ENCODE measurements around the gene PSTPIP1. TPM values are rescaled to one million over a fixed set of nuclear protein-coding genes. Genes with fewer than 3 reads are reported as not detected.
A peak's percentile ranks its signal among the peaks of the same experiment; 100 is the strongest.

PSTPIP1 gene
- total and polyA plus RNA-seq, 10 of the 15 experiments (the other 5 are each of a cell fraction or from before 2014, with no cell fraction given), result 0.50 to 29.3 (median 14.5) TPM

DNA sequence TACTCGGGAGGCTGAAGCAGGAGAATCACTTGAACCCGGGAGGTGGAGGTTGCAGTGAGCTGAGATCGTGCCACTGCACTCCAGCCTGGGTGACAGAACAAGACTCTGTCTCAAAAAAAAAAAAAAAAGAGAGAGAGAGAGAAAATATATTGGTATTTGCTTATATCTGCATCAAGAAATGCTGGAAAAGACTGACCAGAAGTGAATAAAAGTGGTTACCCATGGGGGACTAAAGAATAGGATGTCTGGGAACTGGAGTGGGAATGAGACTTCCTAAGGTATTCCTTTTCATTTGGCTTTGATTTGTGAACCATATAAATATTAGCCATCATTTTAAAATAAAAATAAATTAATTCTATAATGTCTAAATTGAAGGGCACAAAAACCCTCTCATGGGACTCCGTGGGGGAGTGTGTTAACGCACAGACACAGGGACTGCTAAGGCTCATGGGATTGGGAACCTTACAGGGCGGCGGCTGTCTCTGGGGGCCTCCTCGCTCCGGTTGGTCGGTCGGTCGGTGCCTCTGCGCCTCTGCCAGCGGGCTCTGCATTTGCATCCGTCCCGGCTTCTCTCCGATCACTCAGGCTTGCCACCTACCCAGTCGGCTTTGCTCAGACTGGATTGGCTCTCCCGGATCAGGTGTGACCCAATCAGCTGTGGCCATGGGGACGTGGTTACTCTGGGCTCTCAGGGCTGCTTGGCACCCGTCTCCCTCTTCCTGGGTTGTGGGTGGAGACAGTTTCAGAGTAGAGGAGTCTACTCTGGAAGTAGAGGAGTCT, 88.6 kb downstream of the PSTPIP1 start:
- WGBS (ENCODE audit: insufficient coverage, insufficient replicate concordance, low lambda C conversion rate, missing lambda C conversion rate), result 10% methylated on average over 21 of the region's 21 CpGs
- ATAC-seq (peak; percentile 94), DNase-seq (ENCODE audit: low read depth, low spot score) (peak; percentile 54), FAIRE-seq (peak; percentile 94)
- Histone ChIP-seq H3K4me3 (no peak overlapping the region; the same call in 1 of the 2 replicates), H3K4me2 (ENCODE audit: control insufficient read depth, insufficient read depth) (peak overlapping the region; percentile 82), H3K4me1 (ENCODE audit: control insufficient read depth, insufficient read depth, low read length) (peaks cover 35% of the 10 kb centered on the region), H3K36me3 (ENCODE audit: control insufficient read depth in 2 of 2, insufficient read depth in 2 of 2, low read length in 1 of 2) (no peaks in the 10 kb centered on the region), H3K27ac (ENCODE audit: control insufficient read depth, insufficient read depth) (no peak overlapping the region), H3K9ac (ENCODE audit: control insufficient read depth, insufficient read depth, low read length) (no peak overlapping the region), H3K9me3 (replicated peaks; ENCODE audit: control insufficient read depth, insufficient read depth, low read length) (no peaks in the 10 kb centered on the region), H4K20me1 (ENCODE audit: control insufficient read depth, insufficient read depth) (no peaks in the 10 kb centered on the region), H3K27me3 (replicated peaks in 1 of 2; ENCODE audit: control insufficient read depth in 2 of 2, insufficient read depth in 2 of 2, low read length in 1 of 2) (no peaks in the 10 kb centered on the region), H2AFZ (ENCODE audit: control insufficient read depth, low read depth, low read length) (peak overlapping the region; percentile 35), H3K79me2 (ENCODE audit: control insufficient read depth, insufficient read depth, low read length) (no peaks in the 10 kb centered on the region)
- POLR2A ChIA-PET, result interaction anchor here (0.7 kb wide), 1 partner anchor 398 kb away, joined by 3 read pairs; no protein-coding TSS in a partner anchor
- in situ Hi-C loops (cut with MboI) (no loop called here), intact Hi-C loops (cut with micrococcal nuclease; ENCODE audit: unreplicated experiment) (loop anchor here (5.0 kb wide), 1 partner anchor 51 kb away; no protein-coding TSS in a partner anchor)
- RAD21 ChIA-PET (ENCODE audit: unreplicated experiment), result no interaction called here
- SMC1A ChIA-PET (ENCODE audit: uncharacterized antibody, unreplicated experiment), result no interaction called here
- CTCF ChIA-PET, result interaction anchor here (1.2 kb wide), 1 partner anchor 24 kb away, joined by 3 read pairs; no protein-coding TSS in a partner anchor
- TF ChIP-seq POU2F2 (IDR thresholded peaks at IDR 0.05; ENCODE audit: borderline replicate concordance, low read depth, low read length) (0 out of 3 replicates have a peak, but pooled peaks have one; percentile 51), IRF3 (IDR thresholded peaks at IDR 0.05) (no peak), RFX5 (IDR thresholded peaks at IDR 0.05; ENCODE audit: low read depth, low read length) (no peak), NFYB (IDR thresholded peaks at IDR 0.05; ENCODE audit: insufficient read depth, low read depth, low read length) (peak; percentile 28; the same call in 1 of the 2 replicates), SUZ12 (IDR thresholded peaks at IDR 0.05; ENCODE audit: unreplicated experiment) (no peak), CTCF (IDR thresholded peaks at IDR 0.05 in 2 of 3, conservative IDR thresholded peaks at IDR 0.05 in 1 of 3; ENCODE audit: control insufficient read depth in 2 of 3, extremely low read depth in 1 of 3, insufficient read depth in 1 of 3, low read depth in 3 of 3, low read length in 3 of 3) (no peak), CBFB (IDR thresholded peaks at IDR 0.05; ENCODE audit: low read depth) (no peak), IKZF1 (conservative IDR thresholded peaks at IDR 0.05) (no peak), TBL1XR1 (IDR thresholded peaks at IDR 0.05; ENCODE audit: low read depth, low read length) (no peak), BRCA1 (IDR thresholded peaks at IDR 0.05; ENCODE audit: low read depth, low read length) (no peak), SP1 (IDR thresholded peaks at IDR 0.05; ENCODE audit: low read depth, low read length) (no peak), PAX5 (IDR thresholded peaks at IDR 0.05; ENCODE audit: borderline replicate concordance, low read depth, low read length) (no peak), MAX (IDR thresholded peaks at IDR 0.05; ENCODE audit: low read depth, low read length) (no peak)
- TF ChIP-seq, protein P1, sequence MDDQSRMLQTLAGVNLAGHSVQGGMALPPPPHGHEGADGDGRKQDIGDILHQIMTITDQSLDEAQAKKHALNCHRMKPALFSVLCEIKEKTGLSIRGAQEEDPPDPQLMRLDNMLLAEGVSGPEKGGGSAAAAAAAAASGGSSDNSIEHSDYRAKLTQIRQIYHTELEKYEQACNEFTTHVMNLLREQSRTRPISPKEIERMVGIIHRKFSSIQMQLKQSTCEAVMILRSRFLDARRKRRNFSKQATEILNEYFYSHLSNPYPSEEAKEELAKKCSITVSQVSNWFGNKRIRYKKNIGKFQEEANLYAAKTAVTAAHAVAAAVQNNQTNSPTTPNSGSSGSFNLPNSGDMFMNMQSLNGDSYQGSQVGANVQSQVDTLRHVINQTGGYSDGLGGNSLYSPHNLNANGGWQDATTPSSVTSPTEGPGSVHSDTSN (IDR thresholded peaks at IDR 0.05; ENCODE audit: insufficient replicate concordance, low read depth, low read length), result no peak
- BruUV-seq (replicated peaks), result no TSS peak
